SU-DHL-6 (cell line): ENCODE results near the gene CLCNKB.

Experiments used
- H2AFZ ChIP-seq: fragments of 200-600 bp; sonication (generic); 2 replicates; pipeline ENCODE4 v1.6.1; 2014; ENCODE audit warnings: low read depth, mild to moderate bottlenecking, moderate library complexity, mixed read lengths, antibody characterized with exemption, low read length; ENCODE audit not compliant: severe bottlenecking
- H3F3A ChIP-seq: fragments of 200-600 bp; shearing (Covaris generic); 2 replicates; pipeline ENCODE4 v1.6.0; 2016; ENCODE audit warnings: antibody characterized with exemption, mild to moderate bottlenecking; ENCODE audit not compliant: insufficient read depth
- H3K27ac ChIP-seq: fragments of 200-600 bp; sonication (generic); 2 replicates; pipeline ENCODE4 v1.5.1; 2016; ENCODE audit warnings: low read depth, mild to moderate bottlenecking, low read length, moderate library complexity, mixed read lengths
- H3K27me3 ChIP-seq: fragments of 200-600 bp; sonication (generic), shearing (Covaris generic); 2 replicates; pipeline ENCODE4 v1.6.0; 2014; ENCODE audit warnings: mild to moderate bottlenecking, low read length
- H3K36me3 ChIP-seq: fragments of 200-600 bp; sonication (generic); 2 replicates; pipeline ENCODE4 v1.6.1; 2014; ENCODE audit warnings: mild to moderate bottlenecking, low read length, mixed read lengths
- H3K4me2 ChIP-seq: fragments of 300-600, 200-600 bp; shearing (Covaris generic), sonication (generic); 2 replicates; pipeline ENCODE4 v1.6.0; 2014; ENCODE audit warnings: low read length, low read depth, mild to moderate bottlenecking; ENCODE audit not compliant: poor library complexity, severe bottlenecking
- H3K4me3 ChIP-seq: fragments of 200-600 bp; sonication (generic); 2 replicates; pipeline ENCODE4 v1.5.1; 2014; ENCODE audit warnings: antibody characterized with exemption, low read length, mild to moderate bottlenecking, mixed read lengths; ENCODE audit not compliant: insufficient read depth, poor library complexity, severe bottlenecking
- H3K79me2 ChIP-seq: fragments of 200-600 bp; sonication (generic); 2 replicates; pipeline ENCODE4 v1.6.1; 2014; ENCODE audit warnings: mild to moderate bottlenecking, low read length, moderate library complexity; ENCODE audit not compliant: insufficient read depth
- H3K9ac ChIP-seq: fragments of 200-600 bp; sonication (generic); 2 replicates; pipeline ENCODE4 v1.7.0; 2014; ENCODE audit warnings: mild to moderate bottlenecking, low read length
- H3K9me2 ChIP-seq: fragments of 200-600 bp; sonication (generic); replicated peaks from 2 replicates; pipeline ENCODE4 v1.6.1; 2014; ENCODE audit warnings: low read length; ENCODE audit not compliant: insufficient read depth
- H3K9me3 ChIP-seq: fragments of 200-600 bp; sonication (generic); 2 replicates; pipeline ENCODE4 v1.6.1; 2014; ENCODE audit warnings: low read length, mixed read lengths; ENCODE audit not compliant: insufficient read depth
- H4K20me1 ChIP-seq: fragments of 200-600 bp; sonication (generic); 2 replicates; pipeline ENCODE4 v1.6.1; 2014; ENCODE audit warnings: low read depth, mild to moderate bottlenecking, antibody characterized with exemption, low read length, moderate library complexity, mixed read lengths
- EZH2phosphoT487 ChIP-seq: fragments of 200-600 bp; sonication (generic), shearing (Covaris generic); conservative IDR thresholded peaks from 2 replicates; pipeline ENCODE4 v1.6.1; 2018; ENCODE audit warnings: mild to moderate bottlenecking, antibody characterized with exemption, low read length, moderate library complexity, mixed read lengths
- TF ChIP-seq, protein P1 (sequence below): fragments of 200-600 bp; sonication (generic); IDR thresholded peaks from one replicate; pipeline ENCODE4 v1.5.1; 2017; ENCODE audit warnings: antibody characterized with exemption, mild to moderate bottlenecking, low read length, moderate library complexity; ENCODE audit not compliant: insufficient read depth, poor library complexity, severe bottlenecking

The CLCNKB gene

DNA sequence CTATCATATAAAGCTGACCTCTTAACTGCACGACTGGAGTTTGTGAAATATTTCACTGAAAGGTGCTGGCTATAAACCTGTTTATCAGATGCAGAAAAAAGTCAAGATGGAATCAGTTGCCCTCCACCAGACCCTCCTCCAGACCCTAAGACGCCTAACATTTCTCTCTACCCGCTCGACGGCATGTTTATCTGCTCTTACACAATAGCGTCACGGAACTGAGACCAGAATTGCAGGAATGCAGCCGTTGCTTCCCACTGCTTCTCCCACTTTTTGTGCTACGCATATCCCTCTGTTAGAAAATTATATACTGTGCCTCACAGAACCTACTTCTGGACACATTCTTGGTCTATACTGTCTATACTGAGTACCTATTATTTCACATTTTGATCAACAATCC lies 58.0 kb downstream of the CLCNKB start:
- H3K4me2 ChIP-seq: no peak overlapping the region
- H2AFZ ChIP-seq: no peak overlapping the region
- H3K9ac ChIP-seq: no peak overlapping the region
- H3F3A ChIP-seq: no peaks in the 10 kb centered on the region
- no peaks in the 10 kb centered on the region for H3K79me2 ChIP-seq
- no peaks in the 10 kb centered on the region for H3K9me3 ChIP-seq
- H3K27me3 ChIP-seq: no peaks in the 10 kb centered on the region
- TF ChIP-seq, protein P1, sequence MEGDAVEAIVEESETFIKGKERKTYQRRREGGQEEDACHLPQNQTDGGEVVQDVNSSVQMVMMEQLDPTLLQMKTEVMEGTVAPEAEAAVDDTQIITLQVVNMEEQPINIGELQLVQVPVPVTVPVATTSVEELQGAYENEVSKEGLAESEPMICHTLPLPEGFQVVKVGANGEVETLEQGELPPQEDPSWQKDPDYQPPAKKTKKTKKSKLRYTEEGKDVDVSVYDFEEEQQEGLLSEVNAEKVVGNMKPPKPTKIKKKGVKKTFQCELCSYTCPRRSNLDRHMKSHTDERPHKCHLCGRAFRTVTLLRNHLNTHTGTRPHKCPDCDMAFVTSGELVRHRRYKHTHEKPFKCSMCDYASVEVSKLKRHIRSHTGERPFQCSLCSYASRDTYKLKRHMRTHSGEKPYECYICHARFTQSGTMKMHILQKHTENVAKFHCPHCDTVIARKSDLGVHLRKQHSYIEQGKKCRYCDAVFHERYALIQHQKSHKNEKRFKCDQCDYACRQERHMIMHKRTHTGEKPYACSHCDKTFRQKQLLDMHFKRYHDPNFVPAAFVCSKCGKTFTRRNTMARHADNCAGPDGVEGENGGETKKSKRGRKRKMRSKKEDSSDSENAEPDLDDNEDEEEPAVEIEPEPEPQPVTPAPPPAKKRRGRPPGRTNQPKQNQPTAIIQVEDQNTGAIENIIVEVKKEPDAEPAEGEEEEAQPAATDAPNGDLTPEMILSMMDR: no peak
- no peak for TF ChIP-seq EZH2phosphoT487
- H3K4me3 ChIP-seq: no peak overlapping the region
- no peaks in the 10 kb centered on the region for H3K9me2 ChIP-seq
- H4K20me1 ChIP-seq: no peaks in the 10 kb centered on the region
- no peak overlapping the region for H3K27ac ChIP-seq
- H3K36me3 ChIP-seq: no peaks in the 10 kb centered on the region
